H54 (cell line): ENCODE data around the gene LRRC17.
A peak's percentile ranks its signal among the peaks of the same experiment; 100 is the strongest.
"Not testable (repeated sequence)": the region's sequence is repeated elsewhere in the genome, so short reads cannot be mapped to it uniquely, and the experiment has no call there.

Experiments used
- DNase-seq: peaks from one replicate; pipeline ENCODE4 v3.0.0; 2011; ENCODE audit warnings: low spot score, mixed read lengths; ENCODE audit not compliant: insufficient read length
- FAIRE-seq: peaks from 3 replicates; lab custom pipeline; 2011; peaks lifted over from hg19 to GRCh38; lab: Jason Lieb, UNC
- POLR2A ChIP-seq: IDR thresholded peaks from 2 replicates; pipeline ENCODE4 v1.6.1; 2011; ENCODE audit warnings: low read depth, mild to moderate bottlenecking, low read length

The LRRC17 gene

GRCh38 chr7:102975854-102976253 is 63.1 kb downstream of the LRRC17 start:
- no peak for DNase-seq
- no peak for TF ChIP-seq POLR2A
- no peak for FAIRE-seq

- no peak for TF ChIP-seq POLR2A
- FAIRE-seq = no peak
- no peak for DNase-seq
Measured at GRCh38 chr7:102976493-102976892, 63.7 kb downstream of the LRRC17 start.

DNA sequence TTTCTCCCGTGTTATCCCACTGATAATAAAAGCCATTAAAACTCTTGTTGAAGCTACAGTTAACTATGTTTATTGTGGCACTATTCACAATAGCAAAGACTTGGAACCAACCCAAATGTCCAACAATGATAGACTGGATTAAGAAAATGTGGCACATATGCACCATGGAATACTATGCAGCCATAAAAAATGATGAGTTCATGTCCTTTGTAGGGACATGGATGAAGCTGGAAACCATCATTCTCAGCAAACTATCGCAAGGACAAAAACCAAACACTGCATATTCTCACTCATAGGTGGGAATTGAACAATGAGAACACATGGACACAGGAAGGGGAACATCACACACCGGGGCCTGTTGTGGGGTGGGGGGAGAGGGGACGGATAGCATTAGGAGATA is 64.8 kb downstream of the LRRC17 start:
- DNase-seq, FAIRE-seq: not testable (repeated sequence)

DNA sequence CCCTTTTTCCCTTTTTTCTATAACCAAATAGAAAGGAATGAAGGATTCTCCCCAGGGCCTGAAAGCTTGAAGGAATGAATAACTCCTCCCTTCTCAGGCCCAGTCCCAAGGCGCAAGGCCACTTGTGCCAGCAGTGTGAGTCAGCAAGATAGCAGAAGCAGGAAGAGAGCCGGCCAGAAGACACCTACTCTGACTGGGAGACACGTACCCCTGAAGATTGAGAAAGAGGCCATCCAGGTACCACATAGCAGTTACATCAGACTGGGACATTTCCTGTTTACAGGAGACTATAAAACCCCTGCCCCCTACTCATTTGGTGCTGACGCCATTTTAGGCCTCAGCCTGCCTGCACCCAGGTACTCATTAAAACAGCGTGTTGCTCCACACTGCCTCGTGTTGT is 65.5 kb downstream of the LRRC17 start:
- no peak for DNase-seq
- FAIRE-seq = peak; percentile 65
- TF ChIP-seq POLR2A = no peak

DNA sequence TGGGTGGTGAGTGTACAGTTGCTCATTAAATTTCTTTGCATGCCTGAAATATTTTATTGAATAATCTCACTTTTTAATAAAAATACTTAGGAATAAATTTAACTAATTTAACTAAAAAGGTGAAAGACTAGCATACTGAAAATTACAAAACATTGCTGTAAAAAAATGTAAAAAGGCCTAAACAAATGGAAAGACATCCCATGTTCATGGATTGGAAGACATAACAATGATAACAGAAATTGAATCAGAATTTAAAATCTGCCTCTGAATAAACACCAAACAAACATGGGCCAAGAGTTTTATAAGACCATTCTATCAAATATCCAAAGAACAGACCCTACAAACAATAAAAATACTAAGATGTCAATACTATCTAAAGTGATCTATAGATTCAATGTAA is 66.9 kb downstream of the LRRC17 start:
- DNase-seq (no peak), FAIRE-seq (no peak)
- TF ChIP-seq POLR2A = no peak

- TF ChIP-seq POLR2A = no peak
- DNase-seq = no peak
- FAIRE-seq = no peak
Measured at GRCh38 chr7:102981451-102981850, 68.7 kb downstream of the LRRC17 start.

GRCh38 chr7:102982235-102982634 is 69.4 kb downstream of the LRRC17 start:
- TF ChIP-seq POLR2A = no peak
- no peak for DNase-seq
- no peak for FAIRE-seq

- FAIRE-seq = no peak
- TF ChIP-seq POLR2A = no peak
- DNase-seq = no peak
Measured at GRCh38 chr7:102983602-102984001, 70.8 kb downstream of the LRRC17 start.

- no peak for DNase-seq
- TF ChIP-seq POLR2A = no peak
- FAIRE-seq = no peak
Measured at GRCh38 chr7:102985176-102985783, 72.5 kb downstream of the LRRC17 start.

- FAIRE-seq (no peak), DNase-seq (no peak)
- TF ChIP-seq POLR2A = no peak
Measured at GRCh38 chr7:102988088-102988487, 75.3 kb downstream of the LRRC17 start.

- DNase-seq = no peak
- TF ChIP-seq POLR2A = no peak
- no peak for FAIRE-seq
Measured at GRCh38 chr7:102988631-102989560, 76.1 kb downstream of the LRRC17 start.

DNA sequence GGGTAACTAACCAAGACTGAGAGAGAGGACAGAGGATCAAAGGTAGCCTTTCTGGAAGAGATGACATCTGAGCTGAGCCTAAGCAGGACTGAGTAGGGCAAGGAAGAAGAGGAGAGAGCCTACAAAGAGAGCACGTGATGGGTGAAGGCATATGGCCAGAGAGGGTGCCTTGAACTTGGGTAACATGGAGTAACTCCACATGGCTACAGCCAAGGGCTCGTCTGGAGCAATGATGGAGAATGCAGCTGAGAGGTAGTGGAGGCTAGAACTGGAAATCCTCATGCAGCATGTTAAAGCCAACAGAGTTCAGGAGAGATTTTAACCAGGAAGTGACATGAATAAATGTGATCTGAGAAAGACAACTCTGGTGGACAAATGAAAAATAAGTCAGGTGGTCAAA is 77.8 kb downstream of the LRRC17 start:
- TF ChIP-seq POLR2A = no peak
- no peak for FAIRE-seq

DNA sequence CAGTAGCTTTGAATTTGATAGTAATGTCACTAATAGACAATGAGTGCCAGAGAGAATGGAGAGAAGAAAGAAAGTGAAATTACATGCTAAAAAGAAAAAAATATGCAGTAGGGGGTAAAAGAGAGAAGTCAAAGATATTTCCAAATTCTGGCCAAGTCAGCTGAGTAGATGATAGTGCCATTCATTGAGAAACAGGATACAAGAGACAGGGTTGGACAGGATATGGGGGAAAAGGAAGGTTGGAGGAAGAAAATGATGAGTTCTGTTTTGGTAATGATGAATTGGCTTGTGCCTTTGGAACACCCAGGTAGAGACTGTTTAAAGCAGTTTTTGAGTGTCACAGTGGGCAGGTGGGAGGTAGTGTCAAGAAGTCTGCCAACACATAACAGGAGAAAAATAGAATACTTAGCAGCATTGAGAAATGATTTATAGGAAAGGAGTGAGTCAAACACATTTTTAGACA is 78.3 kb downstream of the LRRC17 start:
- FAIRE-seq (no peak), DNase-seq (no peak)
- TF ChIP-seq POLR2A = no peak

More for the DNA sequence above, 77.8 kb downstream of the LRRC17 start:
- no peak for DNase-seq

- DNase-seq (peak; percentile 59), FAIRE-seq (peak; percentile 91)
- no peak for TF ChIP-seq POLR2A
Measured at GRCh38 chr7:102991540-102992214, 78.9 kb downstream of the LRRC17 start.
